Activated CD4-positive, alpha-beta T cell treated with anti-CD3 and anti-CD28 coated beads for 1 hour (primary cell): ENCODE measurements around the gene PTPRE.

Experiments used
- DNase-seq: peaks from one replicate; pipeline ENCODE4 v3.0.0-alpha.2; 2020

The PTPRE gene

GRCh38 chr10:128007056-128007455, 100.2 kb downstream of the PTPRE start:
- no peak for DNase-seq

DNA sequence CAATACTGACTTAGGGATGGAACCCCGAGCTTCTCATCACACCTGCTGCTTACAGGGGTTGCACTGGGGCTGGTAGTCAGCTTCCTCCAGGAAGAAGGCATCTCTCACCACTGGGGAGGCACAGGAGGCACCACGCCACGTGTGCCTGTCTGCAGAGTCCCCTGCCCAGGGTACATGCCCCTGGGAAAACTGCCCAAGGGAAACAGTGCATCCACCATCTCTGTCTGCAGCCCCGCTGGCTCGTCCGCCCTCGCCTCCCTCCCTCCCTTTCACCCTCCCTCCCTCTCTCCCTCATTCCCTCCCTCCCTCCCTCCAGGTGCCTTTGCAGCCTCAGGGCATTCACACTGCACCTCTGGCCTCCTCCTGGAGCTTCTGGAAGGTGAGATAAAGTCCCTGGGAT, 101.1 kb downstream of the PTPRE start:
- no peak for DNase-seq

DNA sequence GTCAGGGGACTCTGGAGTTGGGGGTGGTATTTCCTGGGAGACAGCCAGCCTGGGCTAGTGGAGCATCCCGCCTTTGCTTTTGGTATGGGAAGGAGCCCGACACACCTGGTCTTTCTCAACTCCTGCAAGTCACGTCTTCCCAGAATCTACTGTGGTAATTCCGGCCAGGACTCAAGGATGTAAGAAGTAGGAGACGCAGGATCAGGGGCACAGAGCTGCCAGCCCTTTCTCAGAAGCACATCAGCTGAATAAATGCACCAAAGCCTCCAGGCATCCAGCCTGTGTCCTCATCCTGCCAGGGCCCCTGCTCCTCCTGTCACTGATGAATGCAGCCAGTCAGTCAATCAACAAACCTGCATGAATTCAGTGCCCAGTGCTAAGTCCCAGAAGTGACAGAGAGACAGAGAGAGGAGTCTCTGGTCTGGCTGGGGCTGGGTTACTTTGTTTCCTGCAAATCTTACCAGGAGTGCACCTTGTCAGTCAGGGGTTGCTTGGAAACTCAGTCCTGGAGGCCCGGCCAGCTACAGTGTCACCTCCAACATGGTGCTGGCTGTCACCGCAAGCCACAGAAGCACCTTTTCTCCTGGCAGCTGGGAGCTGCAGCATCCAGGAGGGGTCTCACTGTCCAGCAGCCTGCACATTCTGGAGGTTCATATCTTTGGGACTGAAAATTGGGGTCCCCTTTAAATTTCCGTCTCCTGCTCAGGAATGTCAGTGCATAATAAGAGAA, 101.8 kb downstream of the PTPRE start:
- no peak for DNase-seq

DNA sequence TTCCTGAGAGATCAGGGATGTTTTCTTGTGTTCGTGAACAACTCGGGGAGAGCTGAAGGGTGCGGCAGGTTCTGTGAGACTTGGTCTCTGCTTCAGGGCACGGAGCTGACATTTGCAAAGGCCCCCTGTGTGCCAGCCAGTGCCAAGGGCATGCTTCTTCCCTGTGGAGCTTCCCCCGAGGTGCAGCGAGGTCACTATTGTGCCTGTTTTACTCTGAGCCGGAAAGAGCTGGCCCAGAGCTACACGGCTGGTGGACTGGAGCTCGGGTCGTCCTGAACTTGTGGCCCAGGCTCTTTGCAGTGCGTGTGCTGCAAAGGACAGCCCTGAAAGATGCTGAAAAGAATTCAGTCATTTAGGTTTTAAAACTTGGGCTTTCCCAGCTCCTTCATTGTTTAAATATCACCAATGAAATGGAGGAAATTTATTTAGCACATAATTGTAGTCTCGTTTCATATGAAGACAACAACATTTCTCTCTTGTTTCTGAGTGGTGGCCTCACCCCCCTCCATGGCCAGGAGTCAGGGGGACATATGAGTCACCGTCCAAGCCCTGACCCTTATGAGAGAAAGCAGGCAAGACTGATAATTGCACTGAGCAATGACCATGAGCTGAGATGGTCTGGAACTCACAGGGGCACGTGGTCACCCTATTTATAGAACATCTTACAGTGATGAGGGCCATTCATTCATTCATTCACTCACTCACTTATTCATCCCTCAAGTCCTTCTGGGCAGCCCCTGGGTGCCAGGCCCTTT, 102.6 kb downstream of the PTPRE start:
- no peak for DNase-seq

DNA sequence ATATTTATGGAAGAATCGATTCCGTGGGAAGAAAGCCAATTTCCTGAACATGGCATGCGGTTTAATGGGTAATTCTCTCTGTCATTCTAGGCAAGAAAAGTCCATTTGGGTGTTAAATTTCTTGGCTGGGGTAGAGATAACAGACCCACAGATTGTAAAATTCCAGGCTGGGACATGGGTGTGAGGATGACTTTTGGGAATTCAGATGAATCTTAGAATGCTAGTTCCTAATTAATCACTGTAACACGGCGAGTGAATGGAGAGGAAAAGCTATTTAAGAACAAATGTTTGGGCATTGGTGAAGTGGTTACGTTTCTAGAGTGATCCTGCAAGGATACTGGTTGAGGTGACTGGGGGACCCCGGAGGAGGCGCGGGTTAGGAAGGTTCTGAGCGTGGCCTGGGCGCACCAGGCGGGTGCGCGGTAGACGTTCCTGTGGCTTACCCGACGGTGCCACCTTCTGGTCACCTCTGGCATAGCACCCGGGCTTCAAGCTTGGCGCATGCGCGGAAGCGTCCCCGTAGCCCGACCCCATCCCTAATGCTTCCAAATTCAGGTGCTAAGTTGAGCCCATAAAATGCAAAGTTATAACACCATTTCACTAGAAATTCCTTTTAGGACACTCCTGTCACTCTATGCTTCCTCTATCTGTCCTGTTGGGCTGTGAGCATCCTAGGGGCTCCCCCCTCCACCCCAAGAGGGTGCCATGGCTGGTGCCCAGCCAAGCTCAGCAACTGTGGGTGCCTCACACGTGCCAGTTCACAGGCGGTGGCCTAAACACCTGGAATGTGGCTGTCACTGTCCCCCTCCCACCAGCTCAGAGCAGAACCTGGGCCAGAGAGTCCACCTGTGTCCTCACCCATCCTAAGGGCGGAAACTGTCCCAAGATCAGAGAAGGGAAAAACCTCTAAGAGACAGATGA, 104.4 kb downstream of the PTPRE start:
- peak; percentile 84 for DNase-seq

DNA sequence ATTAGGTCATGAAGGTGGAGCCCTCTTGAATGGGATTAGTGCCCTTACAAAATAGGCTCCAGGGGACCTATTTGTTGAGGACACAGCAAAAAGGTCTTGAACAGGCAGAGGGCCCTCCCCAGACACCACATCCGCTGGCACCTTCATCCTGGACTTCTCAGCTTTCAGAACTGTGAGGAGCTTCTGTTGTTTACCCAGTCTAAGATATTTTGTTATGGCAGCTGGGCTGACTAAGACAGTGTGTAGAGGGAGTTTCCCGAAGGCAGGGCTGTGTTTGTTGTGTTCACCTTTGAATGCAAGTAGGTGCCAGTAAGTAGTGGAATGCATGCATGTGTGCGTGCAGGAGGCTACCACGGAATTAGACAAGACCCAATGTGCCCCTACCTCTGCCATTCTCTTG, 106.7 kb downstream of the PTPRE start:
- DNase-seq, result no peak

- no peak for DNase-seq
Measured at GRCh38 chr10:128014236-128014635, 107.3 kb downstream of the PTPRE start.

- no peak for DNase-seq
Measured at GRCh38 chr10:128016423-128017060, 109.6 kb downstream of the PTPRE start.

GRCh38 chr10:128017822-128018221, 110.9 kb downstream of the PTPRE start:
- DNase-seq, result no peak

DNA sequence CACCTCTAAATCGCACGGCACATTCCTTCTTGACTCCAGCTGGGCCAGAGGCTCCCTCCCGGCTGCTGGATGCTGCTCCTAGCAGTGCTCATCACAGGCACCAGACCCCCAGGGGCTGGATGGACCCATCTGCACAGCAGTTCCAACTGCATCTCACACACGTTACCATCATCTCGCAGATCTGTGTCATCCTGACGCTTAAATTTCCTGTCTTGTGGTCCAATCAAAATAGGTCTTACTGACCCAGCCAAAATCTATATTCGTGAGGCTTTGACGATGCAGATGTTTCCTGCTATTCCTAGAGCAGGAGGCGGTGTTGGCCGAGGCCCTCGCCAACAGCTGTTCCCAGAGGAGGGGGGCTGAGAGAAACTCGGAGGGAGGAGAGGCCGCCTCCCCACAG, 111.3 kb downstream of the PTPRE start:
- DNase-seq, result no peak

GRCh38 chr10:128018691-128019090, 111.8 kb downstream of the PTPRE start:
- DNase-seq, result no peak

GRCh38 chr10:128022261-128023196, 115.6 kb downstream of the PTPRE start:
- DNase-seq, result no peak

DNA sequence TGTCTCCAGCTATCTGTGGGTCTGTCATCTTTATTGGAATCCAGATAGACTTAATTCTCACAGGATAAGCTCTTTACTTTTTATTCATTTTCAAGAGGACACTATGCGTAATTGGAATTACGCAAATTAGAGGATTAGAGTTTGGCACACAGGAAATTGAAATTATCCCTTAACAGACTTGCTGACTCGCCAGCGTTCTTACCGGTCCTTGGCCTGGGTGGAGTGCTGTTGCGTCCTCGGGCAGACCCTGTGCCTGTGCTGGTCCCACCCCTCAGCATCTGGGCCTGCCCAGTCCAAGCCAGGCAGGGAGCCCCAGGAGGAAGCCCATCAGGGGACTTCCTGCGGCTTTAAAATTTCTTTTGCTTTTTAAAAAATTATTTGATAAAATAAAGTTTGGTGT, 117.5 kb downstream of the PTPRE start:
- DNase-seq, result no peak

DNA sequence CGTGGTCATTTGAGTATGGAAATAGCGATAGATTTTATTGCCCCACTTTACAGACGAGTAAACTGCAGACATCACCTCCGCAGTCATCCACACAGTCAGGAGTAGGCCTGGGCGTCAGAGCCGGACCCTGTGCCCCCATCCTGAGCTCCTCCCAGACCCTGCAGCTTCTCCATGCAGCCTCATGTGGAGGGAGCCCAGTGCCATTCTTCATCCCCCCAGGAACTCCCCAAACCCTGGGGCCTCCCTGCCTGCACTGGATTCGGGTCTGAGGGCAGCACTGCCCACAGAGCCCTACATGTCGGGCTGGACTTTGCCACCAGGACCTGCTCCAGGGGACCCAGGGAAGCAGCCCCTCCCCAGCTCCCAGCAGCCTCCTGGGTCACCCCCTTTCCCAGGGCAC, 118.5 kb downstream of the PTPRE start:
- no peak for DNase-seq

GRCh38 chr10:128025951-128026350, 119.0 kb downstream of the PTPRE start:
- no peak for DNase-seq

DNA sequence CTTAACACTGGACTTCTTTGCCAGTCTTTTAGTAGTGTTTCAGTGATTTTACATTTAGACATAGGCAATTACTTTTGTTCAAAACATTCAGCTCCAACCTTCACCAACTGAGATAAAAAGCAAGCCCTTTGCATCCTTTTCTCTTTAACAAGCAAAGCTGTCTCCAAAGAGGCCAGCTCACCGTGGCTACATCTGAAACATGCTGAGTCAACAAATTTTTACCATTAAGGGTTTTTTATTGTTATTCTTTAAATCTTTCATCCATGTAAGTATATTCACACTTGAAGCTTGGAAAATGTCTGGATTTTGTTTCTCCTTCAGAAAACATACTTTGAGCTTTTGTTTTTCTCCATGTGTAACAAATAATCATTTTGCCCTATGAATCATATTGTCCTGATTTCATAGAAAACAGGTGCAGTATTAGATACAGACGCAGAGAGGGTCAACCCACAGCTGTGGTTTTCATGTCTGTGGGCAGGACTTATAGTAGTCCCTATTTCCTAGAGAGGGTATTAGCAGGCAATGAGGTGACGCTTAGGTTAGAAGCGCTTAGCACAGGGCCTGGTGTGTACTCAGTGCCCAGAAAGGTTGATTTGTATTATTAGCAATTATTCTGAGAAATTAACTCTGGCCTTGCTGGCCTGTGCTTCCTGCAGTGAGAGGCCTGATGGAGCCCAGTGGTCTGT, 119.9 kb downstream of the PTPRE start:
- DNase-seq, result no peak

- no peak for DNase-seq
Measured at GRCh38 chr10:128027306-128027705, 120.4 kb downstream of the PTPRE start.

DNA sequence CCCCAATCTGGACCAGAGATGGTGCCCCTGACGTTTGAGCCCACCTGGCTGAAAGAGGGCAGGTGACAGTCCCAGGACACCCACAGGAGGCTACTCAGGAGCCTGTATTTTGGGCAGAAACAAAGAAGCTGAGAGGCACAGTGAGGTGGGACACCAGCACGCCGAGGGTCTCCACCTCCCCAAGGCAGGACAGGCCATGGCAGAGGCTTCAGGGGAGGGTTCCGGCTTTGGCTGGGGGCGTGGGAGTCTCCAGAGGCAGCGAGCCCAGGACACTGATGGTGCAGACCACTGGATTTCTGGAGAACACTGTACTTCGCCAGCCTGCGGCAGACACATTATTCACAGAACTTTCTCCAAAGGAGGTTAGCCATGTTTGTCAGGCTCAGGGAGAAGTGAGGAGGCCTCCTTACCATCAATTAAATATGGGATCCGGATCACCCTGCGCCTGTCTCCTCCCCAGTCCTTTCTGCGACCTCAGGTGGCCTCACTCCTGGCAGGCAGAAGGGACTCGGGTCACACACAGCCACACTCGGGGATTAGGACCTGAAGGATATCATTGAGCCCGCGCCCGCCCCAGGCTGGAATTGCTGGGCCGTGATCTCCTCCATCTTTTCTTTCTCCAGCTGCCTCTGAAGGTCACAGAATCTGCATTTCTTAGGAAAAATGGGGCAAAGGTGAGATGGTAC, 121.1 kb downstream of the PTPRE start:
- DNase-seq, result no peak

DNA sequence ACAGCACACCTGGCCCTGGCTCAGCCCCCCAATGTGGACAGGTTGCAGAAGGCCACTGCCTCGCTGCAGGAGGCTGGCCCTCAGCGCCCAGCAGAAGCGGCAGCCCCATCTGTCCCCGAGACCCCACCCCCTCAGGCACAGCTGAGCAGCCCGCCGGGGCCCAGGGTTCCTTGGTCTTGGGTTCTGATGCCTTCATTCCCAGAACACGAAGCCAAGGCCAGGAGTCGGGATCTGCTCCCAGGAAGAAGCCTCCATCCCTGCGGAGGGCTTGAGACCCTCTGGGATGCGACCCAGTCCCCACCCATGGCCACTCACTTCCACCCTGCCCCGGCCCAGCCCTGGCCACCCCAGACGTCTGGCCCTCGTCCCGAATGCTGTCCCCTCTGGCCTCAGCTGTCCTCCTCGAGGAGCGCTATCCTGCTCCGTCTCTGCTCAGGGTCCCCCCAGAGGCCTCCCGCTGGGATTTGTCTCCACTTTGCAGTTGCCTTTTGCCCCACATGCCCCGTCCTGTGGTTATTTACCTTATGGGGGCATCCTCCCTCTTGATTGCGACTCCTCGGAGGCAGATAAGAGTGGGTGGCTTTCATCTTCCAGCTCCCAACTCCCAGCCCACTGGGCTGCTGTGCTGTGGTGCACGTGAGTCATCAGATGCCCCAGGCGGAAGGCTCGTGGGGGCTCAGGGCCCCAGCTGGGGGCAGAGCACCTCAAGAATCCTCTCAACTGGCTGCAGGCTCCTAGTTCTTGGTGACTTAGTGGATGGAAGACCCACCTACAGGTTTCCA, 121.8 kb downstream of the PTPRE start:
- DNase-seq, result no peak

- no peak for DNase-seq
Measured at GRCh38 chr10:128029290-128029651, 122.4 kb downstream of the PTPRE start.
